GM19463 (cell line): ENCODE results near the gene HSP90AA1.
"Not testable (repeated sequence)": the region's sequence is repeated elsewhere in the genome, so short reads cannot be mapped to it uniquely, and the experiment has no call there.

Experiments used
- ATAC-seq: cut with Tn5 transposase; IDR thresholded peaks from one replicate; pipeline ENCODE4 v1.9.1; 2021; ENCODE audit warnings: mild to moderate bottlenecking, moderate library complexity; ENCODE audit not compliant: unreplicated experiment

HSP90AA1 gene

DNA sequence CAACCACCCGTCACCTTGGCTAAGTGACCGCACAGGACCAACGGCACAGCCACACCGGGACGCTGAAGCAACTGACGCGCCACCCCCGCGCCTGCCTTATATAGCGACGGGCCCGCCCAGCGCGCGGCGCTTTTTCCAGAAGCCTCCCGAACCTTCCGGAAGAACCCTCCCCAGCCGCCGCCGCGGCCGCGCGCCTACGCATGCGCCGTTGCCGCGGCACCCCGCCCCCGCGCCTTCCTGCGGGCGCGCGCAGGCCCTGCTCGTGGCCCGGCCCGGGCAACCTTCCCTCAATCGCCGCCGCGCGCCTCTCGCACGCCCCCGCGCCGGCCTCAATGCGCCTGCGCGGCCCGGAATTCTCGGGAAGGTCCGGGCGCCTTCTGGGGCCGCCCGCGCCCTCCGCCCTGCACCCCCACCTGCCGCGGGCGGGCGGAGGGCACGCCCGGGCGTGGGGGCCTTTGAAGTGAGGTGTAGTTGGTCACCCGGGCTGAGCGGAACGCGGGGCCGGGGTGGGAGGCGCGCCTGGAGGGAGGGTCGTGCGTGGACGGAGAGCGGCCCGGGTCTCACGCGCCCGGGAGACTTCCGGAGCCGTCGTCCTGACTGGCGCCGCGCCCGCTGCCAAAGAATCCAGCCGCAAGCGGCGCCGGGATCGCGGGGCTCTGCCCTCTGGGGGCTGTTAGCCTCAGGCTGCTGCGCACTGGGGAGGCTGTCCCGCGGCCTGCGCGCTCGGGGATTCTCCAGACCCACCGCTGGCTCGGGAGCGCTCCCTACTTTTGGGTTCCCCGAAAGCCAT is at the start of gene HSP90AA1:
Gene HSP90AA1 (minus strand): TSS at position 73 of the 790 bp plus-strand sequence. CDS start 666 bp downstream, outside the sequence.
- peak; percentile 67 for ATAC-seq

DNA sequence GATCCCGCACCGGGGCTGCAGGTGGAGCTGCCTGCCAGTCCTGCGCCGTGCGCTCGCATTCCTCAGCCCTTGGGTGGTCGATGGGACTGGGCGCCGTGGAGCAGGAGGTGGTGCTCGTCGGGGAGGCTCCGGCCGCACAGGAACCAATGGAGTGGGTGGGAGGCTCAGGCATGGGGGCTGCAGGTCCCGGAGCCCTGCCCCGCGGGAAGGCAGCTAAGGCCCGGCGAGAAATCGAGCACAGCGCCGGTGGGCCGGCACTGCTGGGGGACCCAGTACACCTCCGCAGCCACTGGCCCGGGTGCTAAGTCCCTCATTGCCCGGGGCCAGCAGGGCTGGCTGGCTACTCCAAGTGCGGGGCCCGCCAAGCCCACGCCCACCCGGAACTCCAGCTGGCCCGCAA is 48.6 kb upstream of the HSP90AA1 start:
- not testable (repeated sequence) for ATAC-seq

DNA sequence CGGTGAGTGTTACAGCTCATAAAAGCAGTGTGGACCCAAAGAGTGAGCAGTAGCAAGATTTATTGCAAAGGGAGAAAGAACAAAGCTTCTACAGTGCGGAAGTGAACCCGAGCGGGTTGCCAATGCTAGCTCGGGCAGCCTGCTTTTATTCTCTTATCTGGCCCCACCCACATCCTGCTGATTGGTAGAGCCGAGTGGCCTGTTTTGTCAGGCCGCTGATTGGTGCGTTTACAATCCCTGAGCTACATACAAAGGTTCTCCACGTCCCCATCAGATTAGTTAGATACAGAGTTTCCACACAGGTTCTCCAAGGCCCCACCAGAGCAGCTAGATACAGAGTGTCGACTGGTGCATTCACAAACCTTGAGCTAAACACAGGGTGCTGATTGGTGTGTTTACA is 47.9 kb upstream of the HSP90AA1 start:
- ATAC-seq, result not testable (repeated sequence)

DNA sequence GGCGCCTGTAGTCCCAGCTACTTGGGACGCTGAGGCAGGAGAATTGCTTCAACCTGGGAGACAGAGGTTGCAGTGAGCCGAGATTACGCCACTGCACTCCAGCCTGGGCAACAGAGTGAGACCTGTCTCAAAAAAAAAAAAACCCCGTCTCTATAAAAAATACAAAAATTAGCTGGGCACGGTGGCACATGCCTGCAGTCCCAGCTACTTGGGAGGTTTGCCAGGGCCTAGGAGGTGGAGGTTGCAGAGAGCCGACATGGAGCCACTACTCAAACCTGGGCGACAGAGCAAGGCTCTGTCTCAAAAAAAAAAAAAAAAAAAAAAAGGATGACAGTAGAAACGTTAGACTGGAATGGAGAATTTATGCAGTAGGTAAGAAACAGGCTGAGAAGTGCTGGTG is 47.2 kb upstream of the HSP90AA1 start:
- not testable (repeated sequence) for ATAC-seq

DNA sequence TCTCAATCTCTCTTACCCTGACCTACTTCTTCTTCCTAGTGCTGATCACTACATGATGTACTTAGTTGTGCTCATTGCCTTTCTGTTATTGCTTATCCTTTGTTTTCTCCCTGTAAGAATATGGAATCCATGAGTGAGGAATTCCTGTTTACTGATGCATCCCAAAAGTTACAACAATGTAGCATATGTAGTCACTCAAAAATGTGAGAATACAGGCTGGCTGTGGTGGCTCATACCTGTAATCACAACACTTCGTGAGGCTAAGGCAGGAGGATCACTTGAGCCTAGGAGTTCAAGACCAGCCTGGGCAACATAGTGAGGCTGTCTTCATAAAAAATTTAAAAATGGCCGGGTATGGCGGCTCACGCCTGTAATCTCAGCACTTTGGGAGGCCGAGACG is 44.9 kb upstream of the HSP90AA1 start:
- no peak for ATAC-seq

DNA sequence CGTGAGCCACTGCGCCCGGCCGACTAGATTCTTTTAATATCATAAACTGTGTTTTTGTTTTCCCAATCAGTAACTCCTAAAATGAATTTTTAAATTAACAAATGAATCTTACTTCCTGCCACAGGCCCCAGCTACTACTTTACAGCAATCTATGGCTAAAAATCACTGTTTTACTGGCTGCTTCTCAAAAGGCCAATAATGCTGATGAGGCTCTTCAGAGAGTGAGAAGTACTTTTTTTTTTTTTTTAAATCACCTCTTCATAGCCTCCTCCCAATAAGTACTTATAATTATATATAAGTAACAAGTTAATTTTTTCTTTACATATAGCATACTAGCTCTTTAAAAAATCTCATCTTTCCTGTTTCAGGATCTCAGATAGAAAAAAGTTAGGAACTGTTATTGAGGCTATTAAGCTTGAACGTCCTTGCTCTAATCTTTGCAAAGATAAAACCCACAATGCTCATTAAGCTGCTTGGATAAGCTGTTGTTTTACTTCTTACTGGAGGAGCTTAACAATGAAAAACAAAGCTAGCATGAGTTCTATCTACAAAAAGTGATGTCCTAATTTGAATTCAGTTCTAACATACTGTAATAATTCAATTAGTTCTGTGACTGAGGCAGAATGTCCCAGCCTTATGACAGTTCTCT is 40.1 kb upstream of the HSP90AA1 start:
- ATAC-seq, result no peak

DNA sequence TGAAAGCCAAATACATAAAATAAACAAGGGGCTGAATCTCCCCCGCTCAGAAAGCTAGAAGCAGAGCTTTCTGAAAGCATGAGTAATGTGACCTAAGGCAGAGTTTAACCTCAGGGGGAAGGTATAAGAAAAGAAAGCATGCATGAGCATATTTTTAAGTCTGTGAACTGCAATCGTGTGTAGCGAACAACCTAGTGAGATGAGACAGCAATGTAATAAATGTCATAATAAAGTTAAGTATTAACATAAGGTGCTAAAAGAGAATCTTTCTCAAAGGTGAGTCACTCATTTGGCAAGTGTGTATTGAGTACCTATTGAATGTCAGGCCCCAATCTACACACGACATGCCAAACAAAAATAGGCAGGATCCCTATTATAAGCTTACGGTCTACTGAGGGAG is 38.7 kb upstream of the HSP90AA1 start:
- ATAC-seq, result peak; percentile 90

DNA sequence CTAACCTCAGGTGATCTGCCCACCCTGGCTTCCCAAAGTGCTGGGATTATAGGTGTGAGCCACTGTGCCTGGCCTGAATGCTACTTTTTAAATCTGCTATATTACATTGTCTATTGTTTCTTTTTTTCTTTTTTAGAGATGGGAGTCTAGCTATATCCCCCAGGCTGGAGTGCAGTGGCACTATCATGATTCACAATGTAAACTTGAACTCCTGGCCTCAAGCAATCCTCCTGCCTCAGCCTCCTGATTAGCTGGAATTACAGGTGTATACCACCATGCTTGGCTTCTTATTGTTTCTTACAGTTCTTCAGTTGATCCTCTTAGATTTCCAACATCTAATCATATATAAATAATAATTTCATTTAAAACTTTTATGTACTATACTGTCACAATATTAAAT is 37.6 kb upstream of the HSP90AA1 start:
- no peak for ATAC-seq

DNA sequence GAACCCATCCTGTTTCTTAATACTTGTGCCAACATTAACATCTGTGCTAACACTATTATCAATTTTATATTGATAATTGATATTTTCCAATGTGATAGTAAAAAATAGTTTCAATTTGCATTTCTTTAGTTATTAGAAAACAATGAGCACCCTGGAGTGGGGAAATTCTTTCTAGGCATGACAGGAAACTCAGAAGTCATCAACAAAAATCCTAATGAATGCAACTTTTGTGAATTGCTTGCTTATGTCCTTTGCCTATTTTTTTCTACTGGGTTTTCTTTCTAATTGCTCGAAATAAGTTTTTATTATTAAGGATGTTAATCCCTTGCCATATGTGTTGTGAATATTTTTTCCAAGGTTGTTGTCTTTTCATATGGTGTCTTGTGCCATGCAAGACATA is 34.7 kb upstream of the HSP90AA1 start:
- ATAC-seq, result no peak

DNA sequence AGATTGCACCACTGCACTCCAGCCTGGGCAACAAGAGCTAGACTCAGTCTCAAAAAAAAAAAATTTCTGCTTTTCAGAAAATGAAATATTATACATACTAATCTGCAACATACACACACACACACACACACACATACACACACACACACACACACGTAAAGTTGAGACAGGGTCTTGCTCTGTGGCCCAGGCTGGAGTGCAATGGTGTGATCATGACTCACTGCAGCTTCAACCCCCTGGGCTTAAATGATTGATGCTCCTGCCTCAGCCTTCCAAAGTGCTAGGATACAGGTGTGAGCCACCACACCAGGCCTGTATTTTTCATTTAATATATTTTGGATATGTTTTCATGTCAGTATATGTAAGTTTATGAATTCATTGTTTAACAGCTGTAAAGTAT is 34.0 kb upstream of the HSP90AA1 start:
- ATAC-seq, result no peak

DNA sequence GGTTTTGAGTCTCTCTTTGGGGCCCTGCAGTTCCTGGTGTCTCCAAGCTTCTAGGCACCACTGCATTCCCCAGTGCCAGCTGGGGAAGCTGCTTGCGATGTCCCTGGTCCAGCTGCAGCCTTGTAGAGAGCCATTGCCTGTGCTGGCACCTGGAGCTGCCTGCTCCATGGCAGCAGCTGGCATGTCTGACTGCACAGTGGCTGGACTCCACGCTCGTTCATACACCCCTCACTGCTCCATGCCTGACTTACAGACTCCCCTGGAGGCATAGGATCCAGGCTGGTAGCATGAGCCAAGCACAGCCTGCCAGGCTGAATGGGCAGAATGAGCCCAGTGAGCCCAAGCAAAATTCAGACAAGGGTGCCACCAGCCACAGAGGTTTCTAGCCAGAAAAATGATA is 31.0 kb upstream of the HSP90AA1 start:
- ATAC-seq, result no peak

DNA sequence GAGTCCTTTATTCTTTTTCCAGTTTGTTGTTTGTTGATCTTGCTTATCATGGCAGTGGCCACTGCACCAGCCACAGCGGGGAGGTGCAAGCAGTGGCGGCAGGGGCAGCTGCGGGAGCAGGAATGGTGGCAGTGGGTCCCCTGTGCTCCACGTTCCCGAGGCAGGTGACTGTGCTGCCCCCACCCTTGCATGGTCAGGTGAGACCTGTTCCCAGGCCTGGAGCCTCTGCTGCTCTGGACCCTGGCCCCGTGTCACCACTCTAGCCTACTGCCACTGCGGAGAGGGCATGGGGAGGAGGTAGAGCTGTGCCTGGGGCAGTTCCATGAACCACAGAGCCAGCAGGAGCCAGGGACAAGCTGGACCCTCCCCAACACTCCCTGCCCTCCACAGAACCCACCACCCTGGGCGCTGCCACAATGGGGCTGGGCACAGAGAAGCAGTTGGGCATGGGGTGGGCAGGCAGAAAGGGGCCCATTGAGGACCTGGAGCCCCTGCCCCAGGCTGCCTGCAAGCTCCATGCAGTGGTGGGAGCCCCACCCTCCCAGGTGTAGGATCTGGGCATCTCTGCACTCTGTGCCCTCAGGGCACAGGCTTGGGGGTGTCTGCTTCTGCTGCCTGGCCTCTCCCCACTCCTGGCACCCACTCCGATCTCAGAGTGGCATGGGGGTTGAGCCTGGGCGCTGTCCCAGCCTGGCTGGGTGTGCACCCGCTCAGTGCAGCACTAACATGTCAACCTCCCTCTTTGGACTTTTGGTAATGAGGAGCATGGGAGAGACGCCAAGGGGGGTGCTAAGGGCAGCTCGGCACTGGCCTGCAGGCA is 29.7 kb upstream of the HSP90AA1 start:
- no peak for ATAC-seq

DNA sequence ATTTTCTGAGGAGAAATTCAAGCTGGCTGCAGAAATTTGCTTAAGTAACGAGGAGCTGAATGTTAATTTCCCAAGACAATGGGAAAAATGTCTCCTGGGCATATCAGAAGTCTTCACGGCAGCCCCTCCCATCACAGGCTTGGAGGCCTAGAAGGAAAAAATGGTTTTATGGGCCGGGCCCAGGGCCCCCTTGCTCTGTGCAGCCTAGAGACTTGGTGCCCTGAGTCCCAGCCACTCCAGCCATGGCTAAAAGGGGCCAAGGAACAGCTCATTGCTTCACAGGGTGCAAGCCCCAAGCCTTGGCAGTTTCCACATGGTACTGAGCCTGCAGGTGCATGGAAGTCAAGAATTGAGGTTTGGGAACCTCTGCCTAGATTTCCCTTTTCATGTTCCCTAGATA is 24.3 kb upstream of the HSP90AA1 start:
- no peak for ATAC-seq

DNA sequence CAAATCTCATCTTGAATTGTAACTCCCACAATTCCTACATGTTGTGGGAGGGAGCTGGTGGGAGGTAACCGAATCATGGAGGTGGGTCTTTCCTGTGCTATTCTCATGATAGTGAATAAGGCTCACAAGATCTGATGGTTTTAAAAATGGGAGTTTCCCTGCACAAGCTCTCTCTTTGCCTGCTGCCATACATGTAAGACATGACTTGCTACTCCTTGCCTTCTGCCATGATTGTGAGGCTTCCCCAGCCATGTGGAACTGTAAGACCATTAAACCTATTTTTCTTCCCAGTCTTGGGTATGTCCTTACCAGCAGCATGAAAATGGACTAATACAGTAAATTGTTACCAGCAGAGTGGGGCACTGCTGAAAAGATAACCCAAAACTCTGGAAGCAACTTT is 22.5 kb upstream of the HSP90AA1 start:
- ATAC-seq, result not testable (repeated sequence)

DNA sequence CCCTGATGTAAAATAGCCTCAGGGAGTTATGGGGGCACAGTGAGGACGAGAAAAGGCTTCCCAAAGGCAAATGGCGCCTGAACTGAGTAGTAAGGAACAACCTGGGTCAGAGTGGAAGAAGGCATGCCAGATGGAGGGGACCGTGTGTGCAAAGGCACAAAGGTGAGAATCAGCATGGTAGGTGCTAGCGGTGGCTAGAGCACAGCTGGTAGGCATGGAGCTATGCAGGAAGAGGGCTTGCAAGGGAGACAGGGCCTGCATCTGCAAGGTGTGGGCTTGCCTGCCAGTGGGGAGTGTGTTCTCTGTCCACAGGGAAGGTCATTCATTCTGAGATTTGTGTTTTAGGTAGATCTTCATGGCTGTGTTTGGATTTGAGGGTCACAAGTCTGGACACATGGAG is 18.5 kb upstream of the HSP90AA1 start:
- no peak for ATAC-seq

DNA sequence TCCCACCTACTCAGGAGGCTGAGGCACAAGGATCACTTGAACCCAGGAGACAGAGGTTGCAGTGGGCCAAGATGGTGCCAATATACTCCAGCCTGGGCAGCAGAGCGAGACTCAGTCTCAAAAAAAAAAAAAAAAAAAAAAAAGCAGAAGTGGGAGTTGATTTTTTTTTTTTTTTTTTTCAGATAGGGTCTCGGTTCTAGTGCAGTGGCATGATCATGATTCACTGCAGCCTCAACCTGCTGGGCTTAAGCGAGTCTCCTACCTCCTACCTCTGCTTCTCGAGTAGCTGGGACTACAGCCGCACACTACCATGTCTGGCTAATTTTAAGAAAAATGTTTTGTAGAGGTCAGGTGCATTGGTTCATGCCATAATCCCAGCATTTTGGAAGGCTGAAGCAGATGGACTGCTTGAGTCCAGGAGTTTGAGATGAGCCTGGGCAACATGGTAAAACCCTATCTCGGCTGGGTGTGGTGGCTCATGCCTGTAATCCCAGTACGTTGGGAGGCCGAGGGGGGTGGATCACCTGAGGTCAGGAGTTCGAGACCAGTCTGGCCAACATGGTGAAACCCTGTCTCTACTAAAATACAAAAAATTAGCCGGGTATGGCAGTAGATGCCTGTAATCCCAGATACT is 16.3 kb upstream of the HSP90AA1 start:
- ATAC-seq, result peak; percentile 76

DNA sequence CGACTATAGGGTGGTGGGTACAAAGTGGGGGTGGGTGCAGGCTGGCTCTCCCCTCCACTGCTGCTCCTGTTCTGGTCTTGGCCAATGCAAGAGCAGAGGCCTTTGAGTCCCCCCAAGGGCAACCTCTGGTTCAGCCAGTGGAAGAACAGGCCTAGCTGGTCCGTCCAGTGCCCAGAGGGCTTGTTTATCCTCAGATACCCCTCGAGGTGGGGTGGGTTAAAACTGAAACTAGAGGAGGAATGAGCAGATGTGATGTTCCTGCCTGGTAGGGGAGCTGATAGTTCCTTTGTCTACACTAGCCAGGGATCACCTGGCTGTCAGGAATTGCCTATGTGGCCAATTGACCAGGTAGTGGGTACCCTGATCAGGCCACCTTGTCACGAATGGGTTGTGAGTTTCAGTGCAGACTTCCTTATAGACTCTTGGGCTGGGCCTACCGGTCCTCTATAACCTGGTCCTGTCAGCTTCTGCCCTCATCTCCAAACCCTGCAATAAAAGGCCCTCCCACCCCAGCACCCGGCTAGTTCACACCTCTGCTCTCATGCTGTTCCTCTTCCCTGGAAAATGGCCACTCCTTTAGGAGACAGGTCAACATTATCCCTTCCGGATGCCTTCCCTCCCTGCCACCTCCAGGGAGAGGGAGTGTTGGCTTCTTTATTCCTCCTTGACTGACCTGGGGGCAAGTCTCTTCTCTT is 10.7 kb upstream of the HSP90AA1 start:
- ATAC-seq, result no peak

DNA sequence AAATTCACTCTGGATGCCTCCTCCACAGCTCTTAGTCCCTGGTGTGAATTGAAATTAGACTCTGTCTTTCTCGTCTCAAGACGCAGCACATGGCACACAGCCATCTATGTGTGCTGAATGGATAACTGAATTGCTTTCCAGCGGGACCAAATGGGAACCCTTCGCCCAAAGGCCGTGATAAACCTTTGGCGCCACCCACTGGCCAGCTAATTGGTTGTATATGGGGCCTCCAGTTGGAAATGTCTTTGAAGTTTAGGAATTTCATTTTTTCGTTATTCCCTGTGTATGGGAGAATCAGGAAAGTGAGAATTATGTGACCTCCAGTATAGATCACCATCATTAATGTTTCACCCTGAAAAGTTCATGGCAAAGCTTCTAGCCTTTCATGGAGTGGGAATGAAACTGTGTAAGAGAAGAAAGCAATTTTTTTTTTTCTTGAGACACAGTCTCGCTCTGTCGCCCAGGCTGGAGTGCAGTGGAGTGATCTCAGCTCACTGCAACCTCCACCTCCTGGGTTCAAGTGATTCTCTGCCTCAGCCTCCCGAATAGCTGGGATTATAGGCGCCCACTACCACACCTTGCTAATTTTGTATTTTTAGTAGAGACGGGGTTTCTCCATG is 9.8 kb upstream of the HSP90AA1 start:
- no peak for ATAC-seq

DNA sequence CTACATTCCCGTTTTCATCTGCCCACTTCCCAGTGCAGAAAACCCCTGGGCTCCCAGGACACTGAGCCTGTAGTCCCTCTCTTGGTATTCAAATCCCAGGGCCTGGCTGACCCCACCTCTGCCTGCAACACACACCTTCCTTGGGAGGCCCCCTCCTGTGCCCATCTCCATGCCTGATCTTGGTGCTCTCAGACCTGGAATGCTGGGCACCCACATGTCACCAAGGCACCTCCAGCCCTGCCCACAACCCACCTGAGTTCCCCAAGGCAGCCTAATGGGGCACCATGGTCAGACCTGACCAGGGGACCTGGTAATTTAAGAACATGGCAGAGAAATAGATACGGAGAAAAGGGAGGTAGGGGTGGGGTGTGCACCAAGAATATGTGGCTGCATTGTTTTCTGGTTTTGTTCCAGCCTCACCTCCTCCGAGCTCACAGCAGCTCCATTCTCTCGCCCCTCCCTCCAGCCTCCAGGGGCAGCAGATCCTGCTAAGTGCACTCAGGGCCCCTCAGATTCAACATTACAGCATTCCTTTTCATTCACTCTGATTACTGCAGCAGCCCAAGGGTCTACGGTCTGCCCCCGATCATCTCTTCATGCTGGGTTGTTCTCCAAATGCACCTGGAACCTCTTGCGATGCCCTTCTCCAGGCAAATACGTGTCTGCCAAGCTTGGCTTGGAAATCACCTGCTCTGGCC is 9.2 kb upstream of the HSP90AA1 start:
- no peak for ATAC-seq
